ENCODE measurements around the gene ENPP6.

- no peak for TF ChIP-seq TRIM28 (IDR thresholded peaks at IDR 0.05; ENCODE audit: borderline replicate concordance, low read length)
- no peak for TF ChIP-seq OSR2 (tag by site-specific recombination; IDR thresholded peaks at IDR 0.05)
- TF ChIP-seq CTCF (tag by site-specific recombination; IDR thresholded peaks at IDR 0.05) = no peak
- TF ChIP-seq TCF7L2 (IDR thresholded peaks at IDR 0.05; ENCODE audit: borderline replicate concordance, low read depth, low read length) = no peak
- TF ChIP-seq HOXA7 (CRISPR knock-in tag; IDR thresholded peaks at IDR 0.05; ENCODE audit: borderline replicate concordance) = no peak
- TF ChIP-seq ZNF24 (tag by site-specific recombination; IDR thresholded peaks at IDR 0.05) = no peak
- TF ChIP-seq ZNF302 (tag by site-specific recombination; IDR thresholded peaks at IDR 0.05; ENCODE audit: low read depth) = no peak
- no peak for TF ChIP-seq ZNF639 (tag by site-specific recombination; IDR thresholded peaks at IDR 0.05)
- no peak for TF ChIP-seq ZNF292 (tag by site-specific recombination; IDR thresholded peaks at IDR 0.05; ENCODE audit: borderline replicate concordance, low read depth)
- TF ChIP-seq, protein P1, sequence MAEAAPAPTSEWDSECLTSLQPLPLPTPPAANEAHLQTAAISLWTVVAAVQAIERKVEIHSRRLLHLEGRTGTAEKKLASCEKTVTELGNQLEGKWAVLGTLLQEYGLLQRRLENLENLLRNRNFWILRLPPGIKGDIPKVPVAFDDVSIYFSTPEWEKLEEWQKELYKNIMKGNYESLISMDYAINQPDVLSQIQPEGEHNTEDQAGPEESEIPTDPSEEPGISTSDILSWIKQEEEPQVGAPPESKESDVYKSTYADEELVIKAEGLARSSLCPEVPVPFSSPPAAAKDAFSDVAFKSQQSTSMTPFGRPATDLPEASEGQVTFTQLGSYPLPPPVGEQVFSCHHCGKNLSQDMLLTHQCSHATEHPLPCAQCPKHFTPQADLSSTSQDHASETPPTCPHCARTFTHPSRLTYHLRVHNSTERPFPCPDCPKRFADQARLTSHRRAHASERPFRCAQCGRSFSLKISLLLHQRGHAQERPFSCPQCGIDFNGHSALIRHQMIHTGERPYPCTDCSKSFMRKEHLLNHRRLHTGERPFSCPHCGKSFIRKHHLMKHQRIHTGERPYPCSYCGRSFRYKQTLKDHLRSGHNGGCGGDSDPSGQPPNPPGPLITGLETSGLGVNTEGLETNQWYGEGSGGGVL (tag by site-specific recombination; IDR thresholded peaks at IDR 0.05) = no peak
- no peak for TF ChIP-seq ZNF146 (tag by site-specific recombination; IDR thresholded peaks at IDR 0.05)
- no peak for TF ChIP-seq ZNF521 (tag by site-specific recombination; IDR thresholded peaks at IDR 0.05)
Measured at GRCh38 chr4:184094532-184095159, 123.0 kb downstream of the ENPP6 start.

Data from HEK293 (cell line).